ENCODE measurements around the gene LANCL2.
"Not testable (repeated sequence)": the region's sequence is repeated elsewhere in the genome, so short reads cannot be mapped to it uniquely, and the experiment has no call there.

Gene LANCL2

DNA sequence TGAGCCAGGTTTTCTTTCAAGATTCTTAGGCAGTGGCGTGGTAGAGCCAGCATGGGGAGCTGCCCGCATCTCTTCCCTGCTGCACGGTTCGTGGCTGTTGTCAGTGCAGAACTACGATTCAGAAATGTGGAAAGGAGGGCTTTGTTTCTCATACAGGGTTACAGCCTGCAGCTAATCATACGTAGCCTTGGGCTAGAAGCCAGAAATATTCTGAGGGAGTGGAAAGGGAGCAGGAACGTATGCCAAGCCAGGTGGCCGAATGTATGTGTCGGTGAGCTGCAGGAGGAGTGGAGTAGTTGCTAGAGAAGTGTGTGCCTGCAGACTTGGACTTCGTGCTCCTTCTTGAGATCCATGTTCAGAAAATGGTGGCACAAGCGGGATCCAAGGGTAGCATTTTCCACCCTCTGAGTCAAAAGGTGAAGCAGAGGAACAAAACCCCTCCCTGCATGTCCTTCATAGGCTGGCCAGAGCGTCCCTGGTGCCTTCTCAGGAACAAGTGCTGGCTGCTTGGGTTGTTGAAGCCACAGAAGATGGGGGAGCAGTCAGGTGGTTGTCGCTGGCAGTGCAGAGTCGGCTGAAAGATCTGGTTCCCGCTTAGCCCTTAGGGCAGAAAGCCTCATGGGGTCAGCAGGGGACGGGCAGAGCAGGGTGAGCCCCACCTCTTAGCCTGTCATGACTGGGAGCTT lies 40.9 kb downstream of the LANCL2 start:
- DNase-seq (ENCODE audit: low read depth in 2 of 2), result no peak

DNA sequence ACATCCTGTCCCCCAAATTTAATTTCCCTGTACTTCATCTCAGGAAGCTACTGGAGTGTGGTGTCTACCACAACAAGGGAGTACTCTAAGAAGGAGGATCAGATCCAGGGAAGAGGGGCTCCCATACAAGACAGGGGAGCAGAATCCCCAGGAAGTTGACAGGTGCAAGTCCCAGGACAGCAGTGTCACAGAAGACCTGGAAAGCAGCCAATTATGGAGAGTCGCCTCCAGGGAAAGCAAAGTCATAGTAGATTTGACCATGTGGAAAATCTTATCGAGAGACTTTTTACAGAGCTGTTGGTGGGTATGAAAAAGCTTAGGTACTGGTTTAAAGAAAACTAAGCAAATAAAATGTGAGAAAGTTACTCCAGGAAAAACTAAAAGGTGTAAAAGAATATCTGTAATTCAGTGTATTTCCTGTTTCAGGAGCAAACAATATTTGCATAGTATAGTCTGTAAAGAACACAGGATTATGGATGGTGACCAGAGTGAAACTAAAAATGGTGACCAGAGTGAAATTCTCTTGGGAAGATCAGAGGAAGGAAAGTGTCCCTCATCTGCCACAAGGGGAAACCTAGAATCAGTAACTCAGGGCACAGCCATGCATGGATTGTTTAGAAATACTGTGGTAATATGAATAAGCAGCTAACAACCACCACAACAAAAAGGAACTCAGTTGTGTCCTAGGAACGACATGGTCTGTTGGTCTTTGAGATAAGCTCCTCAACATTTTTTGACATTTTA lies 44.5 kb downstream of the LANCL2 start:
- no peak for DNase-seq (ENCODE audit: low read depth in 2 of 2)

DNA sequence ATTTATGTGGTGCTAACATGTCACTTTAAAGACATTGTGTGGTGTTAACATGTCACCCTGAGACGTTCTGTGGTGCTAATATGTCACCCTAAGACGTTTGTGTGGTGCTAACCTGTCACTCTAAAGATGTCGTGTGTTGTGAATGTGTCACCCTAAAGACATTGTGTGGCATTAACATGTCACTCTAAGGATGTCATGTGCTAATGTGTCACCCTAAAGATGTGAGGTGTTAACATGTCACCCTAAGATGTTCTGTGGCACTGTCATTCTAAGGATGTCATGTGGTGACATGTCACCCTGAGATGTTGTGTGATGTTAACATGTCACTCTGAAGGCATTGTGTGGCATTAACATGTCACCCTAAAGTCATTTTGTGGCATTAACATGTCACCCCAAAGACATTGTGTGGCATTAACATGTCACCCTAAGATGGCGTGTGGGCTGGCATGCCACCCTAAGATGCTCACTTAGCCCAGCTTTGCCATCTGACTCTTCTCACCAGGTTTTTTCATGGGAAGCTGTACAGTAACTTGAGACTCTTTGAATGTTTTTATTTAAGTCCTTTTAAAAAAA lies 45.6 kb downstream of the LANCL2 start:
- DNase-seq (ENCODE audit: low read depth in 2 of 2), result no peak

DNA sequence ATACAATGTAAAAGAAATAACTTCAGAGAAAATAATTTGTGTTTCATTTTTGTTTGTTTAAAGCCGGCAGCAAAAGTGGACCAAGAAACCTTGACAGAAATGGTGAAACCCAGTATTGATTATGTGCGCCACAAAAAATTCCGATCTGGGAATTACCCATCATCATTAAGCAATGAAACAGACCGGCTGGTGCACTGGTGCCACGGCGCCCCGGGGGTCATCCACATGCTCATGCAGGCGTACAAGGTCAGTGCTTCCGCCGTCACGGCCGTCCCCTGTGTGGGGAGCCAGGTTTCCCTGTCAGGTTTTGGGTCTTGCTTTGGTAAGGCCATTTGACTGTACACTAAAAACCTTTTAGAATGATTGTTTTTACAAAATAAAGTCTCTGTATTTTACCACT lies 46.7 kb downstream of the LANCL2 start:
- no peak for DNase-seq (ENCODE audit: low read depth in 2 of 2)

DNA sequence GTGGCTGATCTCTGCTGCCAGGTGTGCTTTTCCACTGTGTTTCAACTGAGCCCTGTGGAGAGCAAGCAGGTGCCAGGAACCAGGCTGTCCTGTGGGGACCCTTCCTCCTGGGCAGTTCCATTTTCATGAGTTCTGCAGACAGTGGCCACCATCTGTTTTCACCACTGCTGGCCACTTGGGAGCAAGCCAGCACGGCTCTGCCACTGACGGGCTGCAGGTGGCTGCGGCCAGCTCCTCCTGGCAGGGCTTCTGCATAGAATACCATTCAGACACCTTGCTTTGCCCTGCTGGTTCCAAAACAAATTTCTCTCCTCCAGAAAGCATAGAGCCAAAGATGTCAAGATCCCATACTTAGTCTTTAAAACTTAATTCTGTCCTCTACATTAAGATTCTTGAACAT lies 48.3 kb downstream of the LANCL2 start:
- no peak for DNase-seq (ENCODE audit: low read depth in 2 of 2)

DNA sequence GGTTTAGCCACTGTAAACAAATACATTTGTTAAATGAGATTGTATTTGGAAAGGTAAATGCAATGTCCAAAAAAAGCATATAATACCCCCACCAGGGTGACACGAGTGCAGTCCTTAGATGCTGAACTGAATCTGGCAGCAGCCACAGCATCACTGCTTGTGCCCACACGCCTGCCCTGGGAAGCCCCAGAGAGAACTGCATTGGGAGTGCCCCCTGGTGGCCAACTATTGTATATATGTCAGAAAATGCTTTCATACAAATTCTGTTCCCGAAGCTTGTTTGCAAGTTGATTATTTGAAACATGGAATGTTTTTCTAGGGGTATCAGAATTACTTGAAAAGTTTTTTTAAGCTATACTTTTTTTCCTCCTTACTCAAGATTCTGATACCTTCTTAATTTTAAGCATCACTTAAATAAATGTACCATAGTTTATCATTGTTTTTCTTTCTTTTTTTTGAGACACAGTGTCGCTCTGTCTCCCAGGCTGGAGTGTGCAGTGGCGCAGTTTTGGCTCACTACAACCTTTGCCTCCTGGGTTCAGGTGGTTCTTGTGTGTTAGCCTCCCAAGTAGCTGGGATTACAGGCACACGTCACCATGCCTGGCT lies 50.1 kb downstream of the LANCL2 start:
- DNase-seq (ENCODE audit: low read depth in 2 of 2), result peak; percentile 62 to 72

DNA sequence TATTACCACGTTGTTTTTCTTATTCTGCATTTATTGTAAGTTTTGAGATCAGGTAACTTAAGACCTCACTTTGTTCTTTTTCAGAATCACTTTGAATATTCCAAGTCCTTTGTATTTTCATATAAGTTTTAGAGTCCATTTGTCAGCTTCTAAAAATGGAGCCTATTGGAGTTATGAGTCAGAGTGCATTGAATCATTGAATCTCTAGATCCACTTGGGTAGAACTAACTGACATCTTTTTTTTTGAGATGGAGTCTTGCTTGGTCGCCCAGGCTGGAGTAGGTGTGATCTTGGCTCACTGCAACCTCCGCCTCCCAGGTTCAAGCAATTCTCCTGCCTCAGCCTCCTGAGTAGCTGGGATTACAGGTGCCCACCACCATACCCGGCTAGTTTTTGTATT lies 52.3 kb downstream of the LANCL2 start:
- DNase-seq (ENCODE audit: low read depth in 2 of 2), result not testable (repeated sequence)

DNA sequence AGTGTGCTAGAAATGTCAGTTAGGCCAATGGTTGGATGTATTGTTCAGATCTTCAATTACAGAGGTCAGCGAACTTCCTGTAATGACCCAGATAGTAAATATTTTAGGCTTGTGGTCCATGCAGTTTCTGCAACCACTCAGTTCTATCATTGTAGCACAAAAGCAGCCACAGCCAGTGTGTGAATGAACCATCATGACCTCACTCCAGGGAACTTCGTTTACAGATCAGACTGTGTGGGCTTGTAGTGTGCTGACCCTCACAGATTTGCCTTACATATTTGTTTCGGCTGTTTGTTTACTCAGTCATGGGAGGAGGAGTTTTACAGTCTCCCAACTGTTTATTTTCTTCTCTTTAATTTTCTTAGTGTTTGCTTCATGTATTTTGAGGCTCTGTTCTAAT lies 55.4 kb downstream of the LANCL2 start:
- DNase-seq (ENCODE audit: low read depth in 2 of 2), result no peak

DNA sequence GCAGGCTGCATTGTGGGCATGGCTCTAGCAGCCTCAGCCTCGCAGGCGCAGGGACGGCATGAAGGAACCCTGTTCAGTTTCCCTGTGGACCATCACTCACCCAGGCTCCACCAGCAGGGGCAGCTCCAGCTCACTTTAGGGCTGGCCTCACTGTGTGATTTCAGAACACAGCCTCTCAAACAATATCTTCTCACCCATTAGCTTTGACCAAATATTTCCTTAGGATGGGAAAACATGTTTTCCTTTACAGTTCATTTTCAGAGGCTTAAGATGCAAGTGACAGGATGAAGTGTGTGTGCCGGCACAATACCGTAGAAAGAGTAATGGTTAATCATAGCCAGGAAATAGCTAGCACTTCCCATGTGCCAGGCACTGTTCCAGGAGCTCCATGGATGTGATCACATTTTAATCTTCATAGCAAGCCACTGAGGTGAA lies 58.2 kb downstream of the LANCL2 start:
- DNase-seq (ENCODE audit: low read depth in 2 of 2), result no peak

DNA sequence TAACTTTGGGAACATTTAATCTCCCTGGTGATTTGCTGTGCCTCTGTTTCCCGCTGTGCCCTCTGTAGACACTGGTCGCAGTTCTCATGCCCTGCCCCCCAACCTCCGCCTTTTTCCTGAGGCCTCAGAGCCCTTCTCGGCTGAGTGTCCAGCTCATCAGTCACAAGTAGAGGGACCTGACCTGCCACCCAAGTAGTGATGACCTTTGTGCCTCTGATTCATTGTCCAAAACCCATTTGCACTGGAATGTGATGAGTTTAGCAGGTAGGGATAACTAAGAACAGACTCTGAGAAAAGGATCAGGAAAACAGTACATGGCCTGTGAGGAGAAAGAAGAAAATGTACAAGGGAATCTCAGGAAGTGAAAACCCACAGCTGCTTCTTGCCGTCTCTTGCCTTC lies 58.8 kb downstream of the LANCL2 start:
- DNase-seq (ENCODE audit: low read depth in 2 of 2), result no peak

DNA sequence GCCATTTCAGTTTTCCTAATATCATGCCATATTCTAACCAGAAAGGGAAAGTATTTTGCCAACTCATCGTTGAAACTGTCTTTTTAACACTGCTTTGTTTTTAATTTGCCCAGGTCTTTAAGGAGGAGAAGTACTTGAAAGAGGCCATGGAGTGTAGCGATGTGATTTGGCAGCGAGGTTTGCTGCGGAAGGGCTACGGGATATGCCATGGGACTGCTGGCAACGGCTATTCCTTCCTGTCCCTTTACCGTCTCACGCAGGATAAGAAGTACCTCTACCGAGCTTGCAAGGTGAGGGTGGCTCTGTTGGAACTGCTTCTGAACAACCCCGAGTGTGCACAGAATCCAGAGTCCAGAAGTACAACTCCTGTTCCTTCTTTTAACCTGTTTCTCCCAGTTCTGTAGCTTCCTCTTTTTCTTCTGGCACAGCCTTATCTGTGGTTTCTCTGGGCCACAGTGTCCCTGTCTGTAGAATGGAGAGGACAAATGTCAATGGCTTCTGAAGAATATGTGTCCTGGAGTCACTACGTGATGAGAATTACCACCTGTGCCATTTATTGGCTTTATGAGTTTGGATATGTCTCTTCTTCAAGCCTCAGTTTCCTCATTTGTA lies 60.1 kb downstream of the LANCL2 start:
- no peak for DNase-seq (ENCODE audit: low read depth in 2 of 2)

DNA sequence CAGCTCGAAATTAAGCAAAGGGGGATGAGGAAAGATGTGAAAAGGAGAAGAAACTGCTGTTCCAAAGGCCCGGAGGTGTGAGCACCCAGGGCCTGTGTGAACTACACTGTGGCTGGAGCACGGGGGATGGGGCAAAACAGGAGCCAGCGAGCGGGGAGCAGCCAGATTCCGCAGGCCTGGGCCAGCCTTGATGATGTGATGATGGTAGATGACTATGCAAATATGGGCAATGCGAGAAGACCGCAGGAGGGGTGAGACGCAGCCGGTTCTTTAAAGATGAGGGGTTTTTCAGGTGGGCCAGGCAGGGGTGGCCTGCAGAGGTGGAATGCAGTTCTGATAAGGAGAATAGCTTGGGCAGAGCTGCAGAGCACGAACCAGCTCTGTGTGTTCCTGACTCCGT lies 61.5 kb downstream of the LANCL2 start:
- DNase-seq (ENCODE audit: low read depth in 2 of 2), result no peak

DNA sequence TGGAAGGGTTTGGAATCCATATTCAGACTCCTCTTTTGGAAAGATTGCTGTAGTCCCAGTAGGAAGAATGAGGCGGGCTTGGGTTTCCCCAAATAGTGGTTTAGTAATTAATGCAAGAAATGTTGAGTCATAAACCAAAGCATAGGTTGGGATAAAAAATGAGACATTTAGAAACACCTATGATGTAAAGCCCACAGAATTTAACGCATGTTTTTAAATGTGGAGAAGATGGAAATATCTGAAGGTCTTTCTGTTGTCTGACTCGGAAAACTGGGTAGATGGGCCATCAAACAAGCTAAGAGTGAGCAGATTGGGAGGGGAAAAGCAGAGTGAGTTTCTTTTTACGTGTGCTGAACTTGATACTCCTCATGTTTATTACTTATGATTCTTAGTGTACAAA lies 62.2 kb downstream of the LANCL2 start:
- DNase-seq (ENCODE audit: low read depth in 2 of 2), result no peak

DNA sequence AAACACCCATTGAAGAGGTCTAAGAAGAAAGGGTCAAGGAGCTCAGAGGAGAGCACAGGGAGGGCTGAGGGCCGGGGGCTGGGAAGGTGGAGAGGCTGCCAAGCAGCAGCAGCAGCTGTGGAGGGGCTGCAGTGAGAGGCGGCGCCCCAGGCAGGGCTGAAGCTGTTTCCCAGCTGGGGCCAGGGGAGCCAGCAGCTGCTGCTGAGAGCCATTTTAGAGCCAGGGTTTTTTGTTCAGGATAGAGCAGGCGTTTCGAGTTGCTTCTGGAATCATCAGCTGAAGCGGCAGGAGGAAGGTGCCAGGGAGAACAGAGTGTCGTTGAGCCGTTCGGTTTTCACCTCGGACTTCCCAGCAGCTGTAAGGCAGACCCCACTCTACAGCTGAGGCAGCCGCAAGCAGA lies 62.7 kb downstream of the LANCL2 start:
- no peak for DNase-seq (ENCODE audit: low read depth in 2 of 2)

DNA sequence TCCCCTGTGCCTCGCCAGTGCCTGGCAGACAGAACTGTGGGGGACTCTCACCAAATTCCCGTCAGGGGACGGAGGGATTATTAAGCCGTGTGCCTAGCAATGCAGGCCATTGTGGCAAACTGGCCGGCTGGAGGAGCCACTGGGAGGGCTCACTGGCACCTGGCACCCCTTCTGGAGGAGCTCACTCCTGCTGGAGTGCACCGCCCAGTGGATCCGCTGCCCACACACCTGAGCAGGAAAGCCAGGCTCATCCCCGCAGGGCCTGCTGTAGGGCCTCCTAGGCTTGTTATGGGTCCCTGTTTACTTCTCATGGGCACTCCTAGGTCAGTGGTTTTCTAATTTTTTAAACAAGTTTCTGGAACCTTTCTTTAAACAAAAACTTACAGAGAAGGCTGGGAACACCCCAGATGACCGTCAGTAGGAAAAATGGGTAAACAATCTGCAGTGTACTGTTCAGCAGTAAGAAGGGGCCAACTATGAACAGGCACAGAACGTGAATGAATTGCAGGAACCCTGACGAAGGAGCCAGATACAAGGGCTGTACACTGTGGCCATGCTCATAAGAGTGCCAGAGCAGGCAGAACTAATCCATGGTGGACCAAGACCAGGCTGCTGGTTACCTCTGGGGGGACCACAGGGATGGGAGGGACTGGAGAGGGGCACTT lies 64.8 kb downstream of the LANCL2 start:
- DNase-seq (ENCODE audit: low read depth in 2 of 2), result no peak

DNA sequence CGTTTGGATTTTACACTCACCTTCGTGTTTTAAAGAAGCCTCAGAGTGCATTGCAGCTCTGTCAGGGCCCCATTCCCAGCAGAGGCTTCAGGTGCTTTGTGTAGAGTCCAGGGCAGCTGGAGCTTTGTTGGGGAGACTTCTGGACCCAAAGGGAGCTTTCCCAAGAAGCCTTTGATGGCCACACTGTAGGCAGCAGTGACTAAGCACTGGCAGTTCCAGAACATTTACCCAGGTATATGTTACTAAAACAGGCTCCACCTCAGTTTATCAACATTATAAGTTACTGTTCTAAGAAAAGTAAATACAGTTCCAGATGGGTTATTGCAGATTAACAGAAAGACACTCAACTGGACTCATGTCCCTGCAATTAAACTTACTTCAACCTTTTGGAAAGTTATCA lies 66.8 kb downstream of the LANCL2 start:
- DNase-seq (ENCODE audit: low read depth in 2 of 2), result no peak

DNA sequence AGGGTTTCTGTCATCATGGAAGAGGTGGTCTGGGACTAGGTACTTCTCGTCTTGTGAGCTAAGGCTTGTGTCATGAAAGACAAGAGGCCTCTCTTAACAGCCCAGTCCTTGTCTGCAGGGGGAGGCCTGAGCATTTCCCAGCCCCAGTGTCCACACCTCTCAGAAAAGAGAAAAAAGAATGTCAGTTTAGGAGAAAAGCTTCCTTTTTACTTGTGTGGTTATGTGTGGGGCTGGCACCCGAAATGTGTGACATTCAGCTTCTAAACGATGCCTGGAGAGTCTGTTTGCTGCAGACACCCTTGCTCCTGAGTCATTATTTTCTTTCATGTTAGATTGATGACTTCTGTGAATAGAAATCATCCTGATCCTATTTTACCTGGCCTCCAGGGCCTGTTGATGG lies 67.4 kb downstream of the LANCL2 start:
- no peak for DNase-seq (ENCODE audit: low read depth in 2 of 2)

DNA sequence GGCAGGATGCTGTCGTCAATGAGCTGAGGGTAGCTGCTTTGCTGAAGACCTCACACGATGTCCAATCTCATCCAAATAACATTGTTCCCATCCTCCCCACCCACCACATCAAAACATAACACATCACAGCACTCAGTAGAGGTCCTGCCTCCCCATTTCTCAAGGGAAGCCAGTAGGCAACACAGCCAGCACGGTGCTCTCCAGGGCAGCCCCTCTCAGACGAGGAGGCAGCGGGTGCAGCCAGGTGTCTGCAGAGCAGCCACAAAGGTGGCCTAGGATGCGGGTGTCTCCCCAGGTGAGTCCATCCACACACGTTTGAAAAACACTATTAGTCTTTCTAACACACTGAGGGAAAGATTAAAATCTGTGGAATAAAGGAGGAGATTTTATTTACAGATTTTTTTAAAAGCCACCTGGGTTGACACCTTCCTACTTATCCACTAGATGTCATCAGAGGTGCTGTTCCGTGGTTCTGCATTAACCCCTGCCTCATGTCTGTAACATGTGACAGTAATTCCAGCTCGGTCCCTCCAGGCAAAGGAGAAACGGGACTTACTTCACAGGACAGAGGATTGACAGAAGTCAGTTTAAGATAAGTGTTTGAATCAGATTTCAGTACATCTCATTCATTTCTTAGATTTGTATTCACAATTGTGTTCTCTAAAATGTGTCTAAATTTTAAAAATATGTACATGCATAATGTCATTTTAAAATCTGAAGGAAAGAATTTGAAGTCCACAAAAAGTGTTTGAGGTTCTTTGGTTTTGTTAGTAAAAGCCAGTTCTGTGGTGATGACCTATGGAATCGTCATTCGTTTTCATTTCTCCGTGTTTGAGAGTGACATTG lies 68.0 kb downstream of the LANCL2 start:
- DNase-seq (ENCODE audit: low read depth in 2 of 2), result no peak

DNA sequence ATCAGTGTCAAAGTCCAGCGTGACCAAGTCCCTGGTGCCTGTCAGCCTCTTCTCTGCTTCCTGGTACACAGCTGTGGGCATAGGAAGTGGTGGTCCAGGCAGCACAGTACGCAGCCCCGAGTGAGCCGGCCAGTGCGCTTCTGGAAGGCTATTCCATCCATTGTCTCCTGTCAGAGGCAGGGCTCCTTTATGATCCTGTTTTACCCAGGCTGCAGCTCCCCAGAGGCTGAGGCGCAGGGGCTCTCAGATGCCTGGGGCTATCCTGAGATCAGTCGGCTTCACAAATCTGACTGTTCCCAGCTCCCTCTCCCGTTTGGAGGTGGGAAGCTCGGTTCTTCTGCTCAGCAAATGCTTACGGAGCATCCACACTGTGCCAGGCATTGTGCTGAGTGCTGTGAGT lies 70.3 kb downstream of the LANCL2 start:
- no peak for DNase-seq (ENCODE audit: low read depth in 2 of 2)

DNA sequence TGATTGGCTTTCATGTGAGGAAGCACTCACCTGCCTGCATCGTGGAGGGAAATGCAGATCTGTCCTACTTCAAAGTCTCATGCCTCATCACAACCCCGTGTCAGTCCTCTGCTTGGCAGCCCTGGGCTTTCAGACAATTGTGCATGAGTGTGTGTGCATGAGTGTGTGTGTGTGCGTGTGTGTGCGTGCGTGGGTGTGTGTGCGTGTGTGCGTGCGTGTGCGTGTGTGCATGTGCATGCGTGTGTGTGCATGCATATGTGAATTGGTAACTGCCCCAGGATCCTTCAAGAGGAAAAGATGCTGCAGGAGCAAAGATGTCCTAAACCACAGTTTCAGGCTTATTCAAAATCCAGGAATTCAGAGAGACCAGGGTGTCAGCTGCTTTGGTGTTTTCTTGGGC lies 71.3 kb downstream of the LANCL2 start:
- DNase-seq (ENCODE audit: low read depth in 2 of 2), result no peak

DNA sequence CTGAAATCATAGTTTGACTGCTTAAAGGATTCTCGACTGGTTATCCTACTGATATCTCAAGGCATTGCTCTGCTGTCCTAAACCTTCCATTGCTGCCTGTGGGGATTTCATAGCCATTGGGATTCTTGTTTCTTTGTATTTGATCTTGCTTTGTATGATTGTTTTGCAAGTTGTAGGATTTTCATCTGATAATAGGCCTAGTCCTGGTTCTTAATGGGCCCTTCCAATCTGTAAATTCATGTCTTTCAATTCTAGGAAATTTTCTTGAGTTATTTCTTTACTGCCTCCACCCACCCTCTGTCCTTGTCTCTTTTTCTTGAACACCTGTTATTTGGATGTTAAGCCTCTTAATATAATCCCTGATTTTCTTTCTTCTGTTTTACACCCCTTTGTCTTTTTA lies 72.2 kb downstream of the LANCL2 start:
- no peak for DNase-seq (ENCODE audit: low read depth in 2 of 2)

Data from stimulated activated CD8-positive, alpha-beta memory T cell treated with anti-CD3 and anti-CD28 coated beads, Interleukin-2, amount 100 ng/mL, for 1 hour (primary cell).